Measurements from ENCODE around the gene MT1B. TPM values are rescaled to one million over a fixed set of nuclear protein-coding genes. Genes with fewer than 3 reads are reported as not detected.

The MT1B gene
- total RNA-seq, 4 donors from 2014 or later = not detected

- TF ChIP-seq CTCF (IDR thresholded peaks at IDR 0.05) (no peak), POLR2A (IDR thresholded peaks at IDR 0.05) (no peak), POLR2AphosphoS5 (IDR thresholded peaks at IDR 0.05) (no peak), EP300 (IDR thresholded peaks at IDR 0.05) (no peak)
- H3K27ac ChIP-seq = peak overlapping the region; percentile 92
- no peaks in the 10 kb centered on the region for H3K9me3 ChIP-seq
- no peaks in the 10 kb centered on the region for H3K36me3 ChIP-seq
- DNase-seq (ENCODE audit: low spot score in 2 of 2) = no peak
- H3K27me3 ChIP-seq = no peaks in the 10 kb centered on the region
- peaks cover 47% of the 10 kb centered on the region for H3K4me1 ChIP-seq
- peak overlapping the region; percentile 69 for H3K4me3 ChIP-seq
- 53% methylated on average over 5 of the region's 5 CpGs for WGBS
These were observed 31.9 kb downstream of the MT1B start for GRCh38 chr16:56683424-56684172.

- no peak for DNase-seq (ENCODE audit: low spot score in 2 of 2)
- no peaks in the 10 kb centered on the region for H3K9me3 ChIP-seq
- peak overlapping the region; percentile 92 for H3K27ac ChIP-seq
- no peaks in the 10 kb centered on the region for H3K36me3 ChIP-seq
- TF ChIP-seq POLR2A (IDR thresholded peaks at IDR 0.05) (peak in 1 of 2 donors; percentile 4), CTCF (IDR thresholded peaks at IDR 0.05) (no peak), POLR2AphosphoS5 (IDR thresholded peaks at IDR 0.05) (peak in 1 of 3 donors; percentile 8)
- H3K4me3 ChIP-seq = peak overlapping the region; percentile 69
- H3K4me1 ChIP-seq = peaks cover 44% of the 10 kb centered on the region
- 44% methylated on average over 4 of the region's 4 CpGs for WGBS
- no peaks in the 10 kb centered on the region for H3K27me3 ChIP-seq
These were observed 32.7 kb downstream of the MT1B start for GRCh38 chr16:56684256-56684925.

- WGBS = 37% methylated on average over 4 of the region's 4 CpGs
- Histone ChIP-seq H3K9me3 (no peaks in the 10 kb centered on the region), H3K27ac (peak overlapping the region; percentile 92), H3K4me3 (peak overlapping the region; percentile 69), H3K36me3 (no peaks in the 10 kb centered on the region), H3K4me1 (peaks cover 49% of the 10 kb centered on the region), H3K27me3 (no peaks in the 10 kb centered on the region)
- TF ChIP-seq EP300 (IDR thresholded peaks at IDR 0.05) (no peak), POLR2AphosphoS5 (IDR thresholded peaks at IDR 0.05) (peak in 1 of 3 donors; percentile 34), POLR2A (IDR thresholded peaks at IDR 0.05) (peak; percentile 1 to 28), CTCF (IDR thresholded peaks at IDR 0.05) (no peak)
- no peak for DNase-seq (ENCODE audit: low spot score in 2 of 2)
These were observed 33.4 kb downstream of the MT1B start for GRCh38 chr16:56684926-56685590.

GRCh38 chr16:56686758-56687157 lies 35.1 kb downstream of the MT1B start:
- Histone ChIP-seq H3K27me3 (no peaks in the 10 kb centered on the region), H3K4me1 (peaks cover 45% of the 10 kb centered on the region), H3K4me3 (no peak overlapping the region), H3K27ac (no peak overlapping the region), H3K36me3 (no peaks in the 10 kb centered on the region), H3K9me3 (no peaks in the 10 kb centered on the region)
- no peak for DNase-seq (ENCODE audit: low spot score in 2 of 2)
- 96% methylated on average over 7 of the region's 7 CpGs for WGBS
- TF ChIP-seq EP300 (IDR thresholded peaks at IDR 0.05) = no peak
- TF ChIP-seq CTCF (IDR thresholded peaks at IDR 0.05) = no peak
- TF ChIP-seq POLR2AphosphoS5 (IDR thresholded peaks at IDR 0.05) = no peak
- no peak for TF ChIP-seq POLR2A (IDR thresholded peaks at IDR 0.05)

- Histone ChIP-seq H3K27ac (no peak overlapping the region), H3K27me3 (no peaks in the 10 kb centered on the region), H3K9me3 (no peaks in the 10 kb centered on the region), H3K4me1 (peaks cover 40% of the 10 kb centered on the region), H3K4me3 (no peak overlapping the region), H3K36me3 (no peaks in the 10 kb centered on the region)
- peak in 1 of 2 donors; percentile 22 for DNase-seq (ENCODE audit: low spot score in 2 of 2)
- WGBS = 56% methylated on average over 1 of the region's 1 CpG
- TF ChIP-seq CTCF (IDR thresholded peaks at IDR 0.05) (no peak), EP300 (IDR thresholded peaks at IDR 0.05) (no peak)
These were observed 37.1 kb downstream of the MT1B start for GRCh38 chr16:56688762-56689161.
